ENCODE measurements around the gene PCDHA6.
A peak's percentile ranks its signal among the peaks of the same experiment; 100 is the strongest.
"Not testable (repeated sequence)": the region's sequence is repeated elsewhere in the genome, so short reads cannot be mapped to it uniquely, and the experiment has no call there.

PCDHA6 gene, protein sequence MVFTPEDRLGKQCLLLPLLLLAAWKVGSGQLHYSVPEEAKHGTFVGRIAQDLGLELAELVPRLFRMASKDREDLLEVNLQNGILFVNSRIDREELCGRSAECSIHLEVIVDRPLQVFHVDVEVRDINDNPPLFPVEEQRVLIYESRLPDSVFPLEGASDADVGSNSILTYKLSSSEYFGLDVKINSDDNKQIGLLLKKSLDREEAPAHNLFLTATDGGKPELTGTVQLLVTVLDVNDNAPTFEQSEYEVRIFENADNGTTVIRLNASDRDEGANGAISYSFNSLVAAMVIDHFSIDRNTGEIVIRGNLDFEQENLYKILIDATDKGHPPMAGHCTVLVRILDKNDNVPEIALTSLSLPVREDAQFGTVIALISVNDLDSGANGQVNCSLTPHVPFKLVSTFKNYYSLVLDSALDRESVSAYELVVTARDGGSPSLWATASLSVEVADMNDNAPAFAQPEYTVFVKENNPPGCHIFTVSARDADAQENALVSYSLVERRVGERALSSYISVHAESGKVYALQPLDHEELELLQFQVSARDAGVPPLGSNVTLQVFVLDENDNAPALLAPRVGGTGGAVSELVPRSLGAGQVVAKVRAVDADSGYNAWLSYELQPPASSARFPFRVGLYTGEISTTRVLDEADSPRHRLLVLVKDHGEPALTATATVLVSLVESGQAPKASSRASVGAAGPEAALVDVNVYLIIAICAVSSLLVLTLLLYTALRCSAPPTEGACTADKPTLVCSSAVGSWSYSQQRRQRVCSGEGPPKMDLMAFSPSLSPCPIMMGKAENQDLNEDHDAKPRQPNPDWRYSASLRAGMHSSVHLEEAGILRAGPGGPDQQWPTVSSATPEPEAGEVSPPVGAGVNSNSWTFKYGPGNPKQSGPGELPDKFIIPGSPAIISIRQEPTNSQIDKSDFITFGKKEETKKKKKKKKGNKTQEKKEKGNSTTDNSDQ
- total RNA-seq, result 0 reads per million in 9 experiments

DNA sequence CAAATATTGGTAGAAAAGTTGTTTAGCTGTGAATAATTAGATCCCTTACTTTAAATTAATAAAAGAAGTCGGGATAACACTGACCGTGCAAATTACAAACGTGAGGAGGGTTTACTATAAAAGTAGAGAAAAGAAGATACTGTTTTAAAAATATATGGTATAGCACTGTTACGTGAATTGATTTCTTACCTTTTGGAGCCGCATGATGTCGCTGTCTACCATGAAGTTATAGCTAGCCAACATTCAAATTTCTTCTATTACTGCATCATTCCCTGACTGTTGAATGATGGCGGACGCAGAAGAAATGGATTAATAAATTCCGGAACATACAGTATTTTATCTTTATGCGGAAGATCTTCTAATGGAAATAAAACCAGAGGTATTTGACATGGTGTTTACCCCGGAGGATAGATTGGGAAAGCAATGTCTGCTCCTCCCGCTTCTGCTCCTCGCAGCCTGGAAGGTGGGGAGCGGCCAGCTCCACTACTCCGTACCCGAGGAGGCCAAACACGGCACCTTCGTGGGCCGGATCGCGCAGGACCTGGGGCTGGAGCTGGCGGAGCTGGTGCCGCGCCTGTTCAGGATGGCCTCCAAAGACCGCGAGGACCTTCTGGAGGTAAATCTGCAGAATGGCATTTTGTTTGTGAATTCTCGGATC, at the start of gene PCDHA6:
Gene PCDHA6 (plus strand): TSS at position 257 of the 658 bp plus-strand sequence. CDS start 132 bp downstream, at position 389.
- Mint-ChIP-seq H3K36me3 (ENCODE audit: insufficient read depth) (no peaks in the 10 kb centered on the region), H3K4me1 (ENCODE audit: low read depth in 2 of 2) (no peaks in the 10 kb centered on the region), H3K27ac (no peak within 1 kb of the TSS), H3K4me3 (no peak within 1 kb of the TSS), H3K9me3 (no peaks in the 10 kb centered on the region), H3K27me3 (peaks cover 20 to 26% of the 10 kb centered on the region in 2 donors)
- ATAC-seq (replicated peaks) (no peak), DNase-seq (no peak)

GRCh38 chr5:140780512-140780911, 47.2 kb upstream of the PCDHA6 start:
- H3K36me3 Mint-ChIP-seq (ENCODE audit: insufficient read depth), result no peaks in the 10 kb centered on the region
- DNase-seq, result no peak
- H3K9me3 Mint-ChIP-seq, result peaks cover 15 to 26% of the 10 kb centered on the region in 2 donors
- H3K4me1 Mint-ChIP-seq (ENCODE audit: low read depth in 2 of 2), result no peaks in the 10 kb centered on the region
- no peak overlapping the region for H3K4me3 Mint-ChIP-seq
- ATAC-seq (replicated peaks), result no peak
- peaks cover 13 to 30% of the 10 kb centered on the region in 2 donors for H3K27me3 Mint-ChIP-seq
- H3K27ac Mint-ChIP-seq, result peak overlapping the region in 1 of 2 donors; percentile 16

- H3K27ac Mint-ChIP-seq, result no peak within 1 kb of the TSS
- peaks cover 11 to 20% of the 10 kb centered on the region in 2 donors for H3K9me3 Mint-ChIP-seq
- no peak within 1 kb of the TSS for H3K4me3 Mint-ChIP-seq
- H3K36me3 Mint-ChIP-seq (ENCODE audit: insufficient read depth), result no peaks in the 10 kb centered on the region
- DNase-seq, result no peak
- ATAC-seq (replicated peaks), result no peak
- H3K4me1 Mint-ChIP-seq (ENCODE audit: low read depth in 2 of 2), result no peaks in the 10 kb centered on the region
- peaks cover 14 to 28% of the 10 kb centered on the region in 2 donors for H3K27me3 Mint-ChIP-seq
Measured at GRCh38 chr5:140785905-140786686, 41.7 kb upstream of the PCDHA6 start, which contains the start of gene PCDHA1. TSS of gene PCDHA1 (plus strand) at chr5:140786140.

- peaks cover 7 to 11% of the 10 kb centered on the region in 2 donors for H3K9me3 Mint-ChIP-seq
- H3K27ac Mint-ChIP-seq; ATAC-seq (replicated peaks); H3K4me3 Mint-ChIP-seq; H3K36me3 Mint-ChIP-seq (ENCODE audit: insufficient read depth); DNase-seq; H3K4me1 Mint-ChIP-seq (ENCODE audit: low read depth in 2 of 2): not testable (repeated sequence)
- peaks cover 21 to 29% of the 10 kb centered on the region in 2 donors for H3K27me3 Mint-ChIP-seq
Measured at GRCh38 chr5:140787422-140787821, 40.3 kb upstream of the PCDHA6 start.

DNA sequence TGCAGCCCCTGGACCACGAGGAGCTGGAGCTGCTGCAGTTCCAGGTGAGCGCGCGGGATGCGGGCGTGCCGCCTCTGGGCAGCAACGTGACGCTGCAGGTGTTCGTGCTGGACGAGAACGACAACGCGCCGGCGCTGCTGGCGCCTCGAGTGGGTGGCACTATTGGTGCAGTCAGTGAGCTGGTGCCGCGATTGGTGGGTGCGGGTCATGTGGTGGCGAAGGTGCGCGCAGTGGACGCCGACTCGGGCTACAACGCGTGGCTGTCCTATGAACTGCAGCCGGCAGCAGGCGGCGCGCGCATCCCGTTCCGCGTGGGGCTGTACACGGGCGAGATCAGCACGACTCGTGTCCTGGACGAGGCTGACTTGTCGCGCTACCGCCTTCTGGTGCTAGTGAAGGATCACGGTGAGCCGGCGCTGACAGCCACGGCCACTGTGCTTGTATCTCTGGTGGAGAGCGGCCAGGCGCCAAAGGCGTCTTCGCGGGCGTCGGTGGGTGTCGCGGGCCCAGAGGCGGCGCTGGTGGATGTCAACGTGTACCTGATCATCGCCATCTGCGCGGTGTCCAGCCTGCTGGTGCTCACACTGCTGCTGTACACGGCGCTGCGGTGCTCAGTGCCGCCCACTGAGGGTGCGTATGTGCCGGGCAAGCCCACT, 39.8 kb upstream of the PCDHA6 start:
- not testable (repeated sequence) for DNase-seq; H3K4me1 Mint-ChIP-seq (ENCODE audit: low read depth in 2 of 2); H3K4me3 Mint-ChIP-seq; ATAC-seq (replicated peaks); H3K27ac Mint-ChIP-seq; H3K36me3 Mint-ChIP-seq (ENCODE audit: insufficient read depth)
- Mint-ChIP-seq H3K27me3 (peaks cover 27 to 34% of the 10 kb centered on the region in 2 donors), H3K9me3 (peaks cover 7 to 11% of the 10 kb centered on the region in 2 donors)

DNA sequence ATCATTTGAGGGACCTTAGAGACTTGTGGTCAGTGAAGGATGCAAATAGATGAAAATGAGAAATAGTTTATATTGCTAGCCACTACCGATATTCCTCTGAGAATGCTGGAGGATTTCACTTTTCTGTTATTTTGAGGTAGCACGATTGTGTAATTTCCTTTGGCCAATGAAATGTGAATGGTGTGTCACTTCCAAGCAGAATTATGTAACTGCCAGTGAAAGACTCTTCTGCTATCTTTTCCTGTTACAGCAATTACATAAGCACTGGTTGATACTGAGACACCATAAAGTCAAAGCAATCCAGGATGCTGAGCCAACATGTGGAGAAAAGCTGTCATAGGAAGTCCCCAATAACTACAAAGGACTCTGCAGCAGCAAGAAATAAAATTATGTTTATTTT, 36.7 kb upstream of the PCDHA6 start:
- Mint-ChIP-seq H3K9me3 (peaks cover 0 to 2% of the 10 kb centered on the region in 2 donors), H3K4me1 (ENCODE audit: low read depth in 2 of 2) (no peaks in the 10 kb centered on the region), H3K27me3 (peaks cover 26 to 30% of the 10 kb centered on the region in 2 donors), H3K4me3 (no peak overlapping the region), H3K27ac (no peak overlapping the region), H3K36me3 (ENCODE audit: insufficient read depth) (no peaks in the 10 kb centered on the region)
- no peak for ATAC-seq (replicated peaks)
- no peak for DNase-seq

GRCh38 chr5:140794595-140795258, 33.0 kb upstream of the PCDHA6 start, which contains the start of gene PCDHA2:
TSS of gene PCDHA2 (plus strand) at chr5:140794852.
- DNase-seq (no peak), ATAC-seq (replicated peaks) (no peak)
- no peak within 1 kb of the TSS for H3K27ac Mint-ChIP-seq
- H3K27me3 Mint-ChIP-seq, result peaks cover 21 to 23% of the 10 kb centered on the region in 2 donors
- H3K36me3 Mint-ChIP-seq (ENCODE audit: insufficient read depth), result no peaks in the 10 kb centered on the region
- peaks cover 0 to 2% of the 10 kb centered on the region in 2 donors for H3K9me3 Mint-ChIP-seq
- H3K4me1 Mint-ChIP-seq (ENCODE audit: low read depth in 2 of 2), result no peaks in the 10 kb centered on the region
- H3K4me3 Mint-ChIP-seq, result no peak within 1 kb of the TSS

- DNase-seq (no peak), ATAC-seq (replicated peaks) (no peak)
- Mint-ChIP-seq H3K27ac (no peak overlapping the region), H3K9me3 (peaks cover 0 to 2% of the 10 kb centered on the region in 2 donors), H3K4me1 (ENCODE audit: low read depth in 2 of 2) (no peaks in the 10 kb centered on the region), H3K27me3 (peaks cover 18 to 25% of the 10 kb centered on the region in 2 donors), H3K4me3 (no peak overlapping the region), H3K36me3 (ENCODE audit: insufficient read depth) (no peaks in the 10 kb centered on the region)
Measured at GRCh38 chr5:140795259-140795641, 32.5 kb upstream of the PCDHA6 start.

DNA sequence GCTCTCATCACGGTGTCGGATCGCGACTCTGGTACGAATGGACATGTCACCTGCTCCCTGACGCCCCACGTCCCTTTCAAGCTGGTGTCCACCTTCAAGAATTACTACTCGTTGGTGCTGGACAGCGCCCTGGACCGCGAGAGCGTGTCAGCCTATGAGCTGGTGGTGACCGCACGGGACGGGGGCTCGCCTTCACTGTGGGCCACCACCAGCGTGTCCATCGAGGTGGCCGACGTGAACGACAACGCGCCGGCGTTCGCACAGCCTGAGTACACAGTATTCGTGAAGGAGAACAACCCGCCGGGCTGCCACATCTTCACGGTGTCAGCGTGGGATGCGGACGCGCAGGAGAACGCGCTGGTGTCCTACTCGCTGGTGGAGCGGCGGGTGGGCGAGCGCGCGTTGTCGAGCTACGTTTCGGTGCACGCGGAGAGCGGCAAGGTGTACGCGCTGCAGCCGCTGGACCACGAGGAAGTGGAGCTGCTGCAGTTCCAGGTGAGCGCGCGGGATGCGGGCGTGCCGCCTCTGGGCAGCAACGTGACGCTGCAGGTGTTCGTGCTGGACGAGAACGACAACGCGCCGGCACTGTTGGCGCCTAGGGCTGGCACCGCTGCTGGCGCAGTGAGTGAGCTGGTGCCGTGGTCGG, 31.6 kb upstream of the PCDHA6 start:
- H3K4me1 Mint-ChIP-seq (ENCODE audit: low read depth in 2 of 2); ATAC-seq (replicated peaks); H3K9me3 Mint-ChIP-seq; H3K36me3 Mint-ChIP-seq (ENCODE audit: insufficient read depth); DNase-seq; H3K27ac Mint-ChIP-seq; H3K4me3 Mint-ChIP-seq: not testable (repeated sequence)
- peaks cover 18 to 25% of the 10 kb centered on the region in 2 donors for H3K27me3 Mint-ChIP-seq

- Mint-ChIP-seq H3K4me3 (no peak overlapping the region), H3K36me3 (ENCODE audit: insufficient read depth) (no peaks in the 10 kb centered on the region), H3K9me3 (peaks cover 0 to 2% of the 10 kb centered on the region in 2 donors), H3K27me3 (peaks cover 18 to 25% of the 10 kb centered on the region in 2 donors), H3K4me1 (ENCODE audit: low read depth in 2 of 2) (no peaks in the 10 kb centered on the region), H3K27ac (no peak overlapping the region)
- no peak for DNase-seq
- ATAC-seq (replicated peaks), result no peak
Measured at GRCh38 chr5:140796718-140797095, 31.1 kb upstream of the PCDHA6 start.

DNA sequence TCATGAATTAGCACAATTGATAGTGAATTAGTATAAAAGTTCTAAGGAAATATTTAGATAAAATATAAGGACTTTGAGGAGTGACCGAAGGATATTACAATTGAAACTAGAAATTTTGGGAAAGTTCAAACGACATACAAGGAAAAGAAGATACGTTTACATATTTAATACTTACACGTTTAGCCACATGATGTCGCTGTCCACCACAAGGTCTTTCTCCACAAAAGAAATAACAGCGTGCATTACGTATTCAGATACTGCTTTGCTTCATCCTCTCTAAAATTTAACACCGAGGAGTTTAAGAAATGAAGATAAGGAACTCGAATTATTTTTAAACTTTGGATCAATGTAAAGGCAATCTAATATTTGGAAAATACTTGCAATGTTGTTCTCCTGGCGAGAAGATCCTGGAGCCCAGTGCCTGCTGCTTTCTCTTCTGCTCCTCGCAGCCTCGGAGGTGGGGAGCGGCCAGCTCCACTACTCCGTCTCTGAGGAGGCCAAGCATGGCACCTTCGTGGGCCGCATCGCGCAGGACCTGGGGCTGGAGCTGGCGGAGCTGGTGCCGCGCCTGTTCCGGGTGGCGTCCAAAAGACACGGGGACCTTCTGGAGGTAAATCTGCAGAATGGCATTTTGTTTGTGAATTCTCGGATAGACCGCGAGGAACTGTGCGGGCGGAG, 26.8 kb upstream of the PCDHA6 start, which contains the start of gene PCDHA3:
Gene PCDHA3 (plus strand): TSS at position 242 of the 678 bp plus-strand sequence.
- Mint-ChIP-seq H3K9me3 (peaks cover 0 to 6% of the 10 kb centered on the region in 2 donors), H3K4me3 (no peak within 1 kb of the TSS), H3K36me3 (ENCODE audit: insufficient read depth) (peaks cover 3% of the 10 kb centered on the region)

More for the DNA sequence above, 26.8 kb upstream of the PCDHA6 start, which contains the start of gene PCDHA3:
- no peak within 1 kb of the TSS for H3K27ac Mint-ChIP-seq
- peaks cover 16 to 25% of the 10 kb centered on the region in 2 donors for H3K27me3 Mint-ChIP-seq
- DNase-seq (no peak), ATAC-seq (replicated peaks) (no peak)
- no peaks in the 10 kb centered on the region for H3K4me1 Mint-ChIP-seq (ENCODE audit: low read depth in 2 of 2)

Data from effector memory CD8-positive, alpha-beta T cell (primary cell).